ENCODE measurements around the gene MET.

MET gene

DNA sequence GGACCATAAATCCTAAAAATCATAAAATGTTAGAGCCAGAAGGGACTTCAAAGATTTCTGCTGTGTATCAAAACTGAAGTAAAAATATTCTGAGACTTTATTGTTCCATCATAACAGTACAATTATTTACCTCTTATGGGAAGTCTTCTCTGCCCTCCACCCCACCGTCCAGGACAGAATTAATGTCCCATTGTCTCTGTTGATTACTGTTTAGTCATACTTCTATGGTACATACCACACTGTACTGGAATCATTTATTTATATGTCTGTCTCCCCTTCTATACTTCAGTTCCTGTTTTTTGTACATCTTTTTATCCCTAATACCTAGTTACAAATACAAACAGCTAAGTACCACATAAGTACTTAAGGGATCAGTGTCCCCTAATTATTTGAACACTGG is 98.9 kb downstream of the MET start:
- Histone ChIP-seq H3K79me2 (ENCODE audit: insufficient read depth, low read depth) (no peaks in the 10 kb centered on the region), H2AFZ (ENCODE audit: low read depth) (no peak overlapping the region), H3K27ac (no peak overlapping the region), H3K4me3 (IDR thresholded peaks at IDR 0.05; ENCODE audit: insufficient read depth, low read depth, low read length) (no peak overlapping the region), H3K27me3 (ENCODE audit: insufficient read depth, low read depth) (no peaks in the 10 kb centered on the region), H3K4me1 (ENCODE audit: low read depth, poor library complexity, severe bottlenecking) (no peaks in the 10 kb centered on the region), H3K4me2 (no peak overlapping the region), H4K20me1 (ENCODE audit: insufficient read depth) (no peaks in the 10 kb centered on the region), H3K9ac (no peak overlapping the region), H3K36me3 (ENCODE audit: insufficient read depth) (no peaks in the 10 kb centered on the region)
- TF ChIP-seq, protein P1, sequence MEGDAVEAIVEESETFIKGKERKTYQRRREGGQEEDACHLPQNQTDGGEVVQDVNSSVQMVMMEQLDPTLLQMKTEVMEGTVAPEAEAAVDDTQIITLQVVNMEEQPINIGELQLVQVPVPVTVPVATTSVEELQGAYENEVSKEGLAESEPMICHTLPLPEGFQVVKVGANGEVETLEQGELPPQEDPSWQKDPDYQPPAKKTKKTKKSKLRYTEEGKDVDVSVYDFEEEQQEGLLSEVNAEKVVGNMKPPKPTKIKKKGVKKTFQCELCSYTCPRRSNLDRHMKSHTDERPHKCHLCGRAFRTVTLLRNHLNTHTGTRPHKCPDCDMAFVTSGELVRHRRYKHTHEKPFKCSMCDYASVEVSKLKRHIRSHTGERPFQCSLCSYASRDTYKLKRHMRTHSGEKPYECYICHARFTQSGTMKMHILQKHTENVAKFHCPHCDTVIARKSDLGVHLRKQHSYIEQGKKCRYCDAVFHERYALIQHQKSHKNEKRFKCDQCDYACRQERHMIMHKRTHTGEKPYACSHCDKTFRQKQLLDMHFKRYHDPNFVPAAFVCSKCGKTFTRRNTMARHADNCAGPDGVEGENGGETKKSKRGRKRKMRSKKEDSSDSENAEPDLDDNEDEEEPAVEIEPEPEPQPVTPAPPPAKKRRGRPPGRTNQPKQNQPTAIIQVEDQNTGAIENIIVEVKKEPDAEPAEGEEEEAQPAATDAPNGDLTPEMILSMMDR (conservative IDR thresholded peaks at IDR 0.05; ENCODE audit: low read depth, low read length): no peak

DNA sequence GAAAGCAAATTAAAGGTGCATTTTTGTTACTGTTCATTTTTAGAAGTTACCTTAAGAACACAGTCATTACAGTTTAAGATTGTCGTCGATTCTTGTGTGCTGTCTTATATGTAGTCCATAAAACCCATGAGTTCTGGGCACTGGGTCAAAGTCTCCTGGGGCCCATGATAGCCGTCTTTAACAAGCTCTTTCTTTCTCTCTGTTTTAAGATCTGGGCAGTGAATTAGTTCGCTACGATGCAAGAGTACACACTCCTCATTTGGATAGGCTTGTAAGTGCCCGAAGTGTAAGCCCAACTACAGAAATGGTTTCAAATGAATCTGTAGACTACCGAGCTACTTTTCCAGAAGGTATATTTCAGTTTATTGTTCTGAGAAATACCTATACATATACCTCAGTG is 99.6 kb downstream of the MET start:
- no peak overlapping the region for H3K27ac ChIP-seq

DNA sequence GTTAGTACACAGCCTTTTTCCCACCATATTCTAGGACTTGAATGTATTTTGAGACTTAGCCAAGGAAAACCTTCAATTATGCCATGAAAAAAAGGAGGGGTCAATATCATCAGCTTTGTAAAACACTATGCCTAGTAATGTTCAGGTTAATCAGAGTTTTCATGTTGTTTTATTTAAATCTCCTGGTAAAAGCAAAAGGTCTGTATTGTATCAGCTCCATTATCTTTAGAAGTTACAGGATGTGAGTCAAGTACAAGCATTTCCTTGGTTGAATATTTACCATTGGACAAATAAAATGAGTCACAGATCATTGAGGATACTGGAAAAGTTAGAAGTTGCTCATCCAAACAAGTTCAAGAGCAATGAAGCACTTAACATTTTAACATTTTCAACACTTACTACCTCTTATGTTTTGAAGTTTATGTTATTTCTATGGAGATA is 100.4 kb downstream of the MET start:
- no peak overlapping the region for H2AFZ ChIP-seq (ENCODE audit: low read depth)
- no peaks in the 10 kb centered on the region for H4K20me1 ChIP-seq (ENCODE audit: insufficient read depth)
- H3K4me1 ChIP-seq (ENCODE audit: low read depth, poor library complexity, severe bottlenecking): no peaks in the 10 kb centered on the region
- H3K27me3 ChIP-seq (ENCODE audit: insufficient read depth, low read depth): no peaks in the 10 kb centered on the region
- H3K9ac ChIP-seq: no peak overlapping the region
- no peak overlapping the region for H3K27ac ChIP-seq
- H3K4me2 ChIP-seq: no peak overlapping the region
- no peaks in the 10 kb centered on the region for H3K36me3 ChIP-seq (ENCODE audit: insufficient read depth)
- no peaks in the 10 kb centered on the region for H3K79me2 ChIP-seq (ENCODE audit: insufficient read depth, low read depth)
- TF ChIP-seq, protein P1 (conservative IDR thresholded peaks at IDR 0.05; ENCODE audit: low read depth, low read length): no peak
- H3K4me3 ChIP-seq (IDR thresholded peaks at IDR 0.05; ENCODE audit: insufficient read depth, low read depth, low read length): no peak overlapping the region

More for the DNA sequence above, 99.6 kb downstream of the MET start:
- H3K4me3 ChIP-seq (IDR thresholded peaks at IDR 0.05; ENCODE audit: insufficient read depth, low read depth, low read length): no peak overlapping the region
- H3K4me2 ChIP-seq: no peak overlapping the region
- H3K4me1 ChIP-seq (ENCODE audit: low read depth, poor library complexity, severe bottlenecking): no peaks in the 10 kb centered on the region
- H3K36me3 ChIP-seq (ENCODE audit: insufficient read depth): no peaks in the 10 kb centered on the region
- H3K79me2 ChIP-seq (ENCODE audit: insufficient read depth, low read depth): no peaks in the 10 kb centered on the region
- H4K20me1 ChIP-seq (ENCODE audit: insufficient read depth): no peaks in the 10 kb centered on the region
- no peak overlapping the region for H3K9ac ChIP-seq
- H3K27me3 ChIP-seq (ENCODE audit: insufficient read depth, low read depth): no peaks in the 10 kb centered on the region
- TF ChIP-seq, protein P1 (conservative IDR thresholded peaks at IDR 0.05; ENCODE audit: low read depth, low read length): no peak
- H2AFZ ChIP-seq (ENCODE audit: low read depth): no peak overlapping the region

- TF ChIP-seq, protein P1 (conservative IDR thresholded peaks at IDR 0.05; ENCODE audit: low read depth, low read length): no peak
- Histone ChIP-seq H3K4me3 (IDR thresholded peaks at IDR 0.05; ENCODE audit: insufficient read depth, low read depth, low read length) (no peak overlapping the region), H3K27me3 (ENCODE audit: insufficient read depth, low read depth) (no peaks in the 10 kb centered on the region), H3K79me2 (ENCODE audit: insufficient read depth, low read depth) (no peaks in the 10 kb centered on the region), H4K20me1 (ENCODE audit: insufficient read depth) (no peaks in the 10 kb centered on the region), H3K4me1 (ENCODE audit: low read depth, poor library complexity, severe bottlenecking) (no peaks in the 10 kb centered on the region), H2AFZ (ENCODE audit: low read depth) (no peak overlapping the region), H3K27ac (no peak overlapping the region), H3K9ac (no peak overlapping the region), H3K36me3 (ENCODE audit: insufficient read depth) (no peaks in the 10 kb centered on the region), H3K4me2 (no peak overlapping the region)
Observed at GRCh38 chr7:116772926-116773749, 101.1 kb downstream of the MET start.

Data from KMS-11 (cell line).